Fibroblast of the aortic adventitia (primary cell): Measurements from ENCODE around the gene C9orf43. TPM values are rescaled to one million over a fixed set of nuclear protein-coding genes. Genes with fewer than 3 reads are reported as not detected.
"Not testable (repeated sequence)": the region's sequence is repeated elsewhere in the genome, so short reads cannot be mapped to it uniquely, and the experiment has no call there.

Source experiments
- DNase-seq: peaks from one replicate; pipeline ENCODE4 v3.0.0-alpha.2; 2010; ENCODE audit warnings: low read depth
- H3K4me3 ChIP-seq: 2 replicates; pipeline ENCODE4 v1.5.1; 2011; ENCODE audit warnings: low read depth, mild to moderate bottlenecking, control low read depth, low read length, moderate library complexity
- total RNA-seq: library from RNA; depleted of rRNA; stranded (reverse); fragments of >200 nt; gene quantifications from 2 replicates; pipeline ENCODE4 v1.2.3, GENCODE V29; 2012; ENCODE audit warnings: low replicate concordance
- TF ChIP-seq, protein P1 (sequence below): IDR thresholded peaks from 2 replicates; pipeline ENCODE4 v1.5.1; 2011; ENCODE audit warnings: mild to moderate bottlenecking, low read length, control low read depth, inconsistent platforms; ENCODE audit not compliant: insufficient read depth

The C9orf43 gene
- total RNA-seq, 1 donor = 0.63 TPM

DNA sequence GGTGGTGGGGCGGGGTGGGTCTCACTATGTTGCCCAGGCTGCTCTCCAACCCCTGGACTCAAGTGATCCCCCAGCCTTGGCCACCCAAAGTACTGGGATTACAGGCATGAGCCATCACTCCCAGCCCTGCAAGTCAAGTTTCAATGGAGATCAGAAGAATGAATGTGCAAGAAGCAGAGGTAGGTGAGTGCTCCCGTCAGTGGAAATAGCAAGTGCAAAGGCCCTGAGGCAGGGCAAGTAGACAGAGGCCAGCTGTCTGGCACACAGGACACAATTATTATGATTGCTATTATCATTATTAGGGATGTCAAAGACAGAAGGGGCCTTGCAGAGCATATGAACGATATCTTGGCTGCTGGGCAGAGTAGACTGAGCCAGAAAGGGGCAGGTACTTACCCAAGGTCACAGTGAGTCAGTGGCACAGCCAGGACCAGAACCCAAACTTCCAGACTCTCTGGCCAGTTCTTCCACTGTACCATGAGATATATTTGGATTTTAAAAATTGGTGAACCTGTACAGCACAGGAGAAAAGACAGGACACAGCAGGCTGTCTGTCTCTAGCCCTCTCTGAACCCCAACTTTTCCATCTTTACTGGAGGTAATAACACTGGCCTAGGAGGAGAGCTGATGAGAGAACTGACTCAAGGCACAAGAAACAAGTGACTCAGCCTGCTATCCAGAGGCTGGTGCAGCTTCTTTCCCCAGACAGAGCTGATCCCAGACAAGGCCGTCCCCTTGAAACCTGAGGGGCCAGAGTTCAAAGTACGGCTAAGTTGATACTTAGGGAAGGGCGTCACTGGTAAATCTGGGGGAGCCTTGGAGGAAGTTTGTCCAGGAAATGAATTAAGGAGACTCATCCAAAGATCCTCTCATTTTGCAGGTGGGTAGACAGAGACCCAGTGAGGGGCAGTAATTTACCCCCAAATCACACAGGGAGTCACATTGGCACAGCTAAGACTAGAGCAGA lies 35.2 kb upstream of the C9orf43 start:
- DNase-seq = no peak
- no peak overlapping the region for H3K4me3 ChIP-seq
- TF ChIP-seq, protein P1, sequence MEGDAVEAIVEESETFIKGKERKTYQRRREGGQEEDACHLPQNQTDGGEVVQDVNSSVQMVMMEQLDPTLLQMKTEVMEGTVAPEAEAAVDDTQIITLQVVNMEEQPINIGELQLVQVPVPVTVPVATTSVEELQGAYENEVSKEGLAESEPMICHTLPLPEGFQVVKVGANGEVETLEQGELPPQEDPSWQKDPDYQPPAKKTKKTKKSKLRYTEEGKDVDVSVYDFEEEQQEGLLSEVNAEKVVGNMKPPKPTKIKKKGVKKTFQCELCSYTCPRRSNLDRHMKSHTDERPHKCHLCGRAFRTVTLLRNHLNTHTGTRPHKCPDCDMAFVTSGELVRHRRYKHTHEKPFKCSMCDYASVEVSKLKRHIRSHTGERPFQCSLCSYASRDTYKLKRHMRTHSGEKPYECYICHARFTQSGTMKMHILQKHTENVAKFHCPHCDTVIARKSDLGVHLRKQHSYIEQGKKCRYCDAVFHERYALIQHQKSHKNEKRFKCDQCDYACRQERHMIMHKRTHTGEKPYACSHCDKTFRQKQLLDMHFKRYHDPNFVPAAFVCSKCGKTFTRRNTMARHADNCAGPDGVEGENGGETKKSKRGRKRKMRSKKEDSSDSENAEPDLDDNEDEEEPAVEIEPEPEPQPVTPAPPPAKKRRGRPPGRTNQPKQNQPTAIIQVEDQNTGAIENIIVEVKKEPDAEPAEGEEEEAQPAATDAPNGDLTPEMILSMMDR = no peak

DNA sequence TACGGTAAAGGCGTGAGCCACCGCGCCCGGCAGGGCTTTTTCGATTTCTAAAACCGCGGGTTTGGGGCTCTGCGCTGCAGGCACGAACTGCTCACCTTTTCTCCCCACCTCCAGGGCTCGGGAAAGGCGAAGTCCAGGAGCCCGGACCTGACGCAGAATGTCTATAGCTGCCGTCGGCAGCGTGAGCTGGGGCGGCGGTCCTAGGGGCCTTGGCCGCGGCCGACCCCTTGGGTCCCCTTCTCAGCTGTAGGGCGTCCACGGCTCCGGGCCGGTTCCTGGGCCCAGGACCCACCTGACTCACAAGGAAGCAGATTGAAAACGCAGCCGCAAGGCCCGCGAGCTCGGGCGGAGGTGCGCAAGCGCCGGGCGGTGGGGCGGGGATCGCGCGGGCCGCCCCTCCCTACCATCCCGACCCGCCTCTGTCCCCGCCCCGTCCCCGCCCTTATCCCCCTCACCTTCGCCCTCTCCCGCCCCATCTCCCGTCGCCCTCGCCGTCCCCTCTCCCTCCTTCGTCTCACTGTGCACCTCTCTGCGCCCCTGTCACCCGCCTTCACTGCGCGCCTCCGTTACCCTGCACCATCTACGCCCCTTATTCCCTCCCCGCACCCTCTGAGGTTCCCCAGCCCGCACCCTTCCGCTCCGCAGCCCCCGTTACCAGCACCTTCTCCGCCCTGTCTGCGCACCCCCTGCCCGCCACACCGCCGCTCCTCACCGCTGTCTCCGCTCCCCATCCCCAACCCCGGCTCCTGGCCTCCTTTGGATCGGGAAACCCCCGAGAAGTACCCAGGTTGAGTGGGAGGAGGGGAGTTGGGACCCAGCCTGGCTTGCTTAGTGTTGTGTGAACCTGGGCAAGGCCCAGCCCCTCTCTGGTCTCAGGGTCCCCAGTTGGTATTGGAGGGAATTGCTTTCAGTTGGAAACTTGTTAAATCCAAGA lies 33.6 kb upstream of the C9orf43 start, which contains the start of gene HDHD3:
Gene HDHD3, minus strand, starts transcription at position 353 of the 934 bp plus-strand sequence. CDS start 2,632 bp downstream, outside the sequence.
- peak within 1 kb of the TSS; percentile 83 for H3K4me3 ChIP-seq
- DNase-seq = peak; percentile 57
- TF ChIP-seq, protein P1 = no peak

DNA sequence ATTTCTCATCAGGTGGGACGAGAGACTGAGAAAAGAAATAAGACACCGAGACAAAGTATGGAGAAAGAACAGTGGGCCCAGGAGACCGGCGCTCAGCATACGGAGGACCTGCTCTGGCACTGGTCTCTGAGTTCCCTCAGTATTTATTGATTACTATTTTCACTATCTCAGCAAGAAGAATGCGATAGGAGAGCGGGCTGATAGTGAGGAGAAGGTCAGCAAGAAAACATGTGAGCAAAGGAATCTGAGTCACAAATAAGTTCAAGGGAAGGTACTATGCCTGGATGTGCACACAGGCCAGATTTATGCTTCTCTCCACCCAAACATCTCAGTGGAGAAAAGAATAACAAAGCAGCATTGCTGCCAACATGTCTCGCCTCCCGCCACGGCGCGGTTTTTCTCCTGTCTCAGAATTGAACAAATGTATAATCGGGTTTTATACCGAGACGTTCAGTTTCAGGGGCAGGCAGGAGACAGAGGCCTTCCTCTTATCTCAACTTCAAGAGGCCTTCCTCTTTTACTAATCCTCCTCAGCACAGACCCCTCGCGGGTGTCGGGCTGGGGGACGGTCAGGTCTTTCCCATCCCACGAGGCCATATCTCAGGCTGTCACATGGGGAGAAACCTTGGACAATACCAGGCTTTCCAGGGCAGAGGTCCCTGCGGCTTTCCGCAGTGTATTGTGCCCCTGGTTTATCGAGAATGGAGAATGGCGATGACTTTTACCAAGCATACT lies 31.3 kb upstream of the C9orf43 start:
- not testable (repeated sequence) for DNase-seq, H3K4me3 ChIP-seq

DNA sequence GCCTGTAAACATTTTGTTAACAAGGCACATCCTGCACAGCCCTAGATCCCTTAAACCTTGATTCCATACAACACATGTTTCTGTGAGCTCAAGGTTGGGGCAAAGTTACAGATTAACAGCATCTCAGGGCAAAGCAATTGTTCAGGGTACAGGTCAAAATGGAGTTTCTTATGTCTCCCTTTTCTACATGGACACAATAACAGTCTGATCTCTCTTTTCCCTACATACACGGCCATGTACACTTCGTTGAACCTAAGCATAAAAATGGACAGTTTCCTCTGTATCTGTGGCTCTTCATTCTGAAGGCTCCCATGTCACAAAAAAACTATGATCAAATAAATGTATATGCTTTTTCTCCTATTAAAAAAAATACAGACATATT lies 30.7 kb upstream of the C9orf43 start:
- not testable (repeated sequence) for DNase-seq, H3K4me3 ChIP-seq

DNA sequence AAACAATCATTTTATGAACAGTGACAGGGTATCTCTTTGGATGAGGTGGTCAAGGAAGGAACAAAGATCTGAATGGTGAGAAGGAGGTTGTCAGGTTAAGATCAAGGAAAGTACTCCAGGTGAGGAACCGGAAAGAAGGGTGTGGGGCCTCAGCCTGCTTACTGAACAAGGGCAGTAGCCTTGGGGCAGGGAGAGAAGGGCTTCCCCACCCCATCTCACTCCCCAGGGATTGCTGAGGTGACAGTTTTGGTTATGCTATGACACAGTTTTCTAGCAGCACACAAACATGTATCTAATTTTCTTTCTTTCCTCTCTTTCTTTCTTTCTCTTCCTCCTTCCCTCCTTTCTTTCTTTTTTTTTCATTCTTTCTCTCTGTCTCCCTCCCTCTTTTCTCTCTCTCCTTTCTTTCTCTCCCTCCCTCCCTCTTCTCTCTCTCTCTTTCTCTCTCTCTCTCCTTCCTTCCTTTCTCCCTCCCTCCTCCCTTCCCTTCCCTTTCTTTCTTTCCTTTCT lies 29.6 kb upstream of the C9orf43 start:
- TF ChIP-seq, protein P1 = no peak
- no peak overlapping the region for H3K4me3 ChIP-seq
- DNase-seq = no peak

DNA sequence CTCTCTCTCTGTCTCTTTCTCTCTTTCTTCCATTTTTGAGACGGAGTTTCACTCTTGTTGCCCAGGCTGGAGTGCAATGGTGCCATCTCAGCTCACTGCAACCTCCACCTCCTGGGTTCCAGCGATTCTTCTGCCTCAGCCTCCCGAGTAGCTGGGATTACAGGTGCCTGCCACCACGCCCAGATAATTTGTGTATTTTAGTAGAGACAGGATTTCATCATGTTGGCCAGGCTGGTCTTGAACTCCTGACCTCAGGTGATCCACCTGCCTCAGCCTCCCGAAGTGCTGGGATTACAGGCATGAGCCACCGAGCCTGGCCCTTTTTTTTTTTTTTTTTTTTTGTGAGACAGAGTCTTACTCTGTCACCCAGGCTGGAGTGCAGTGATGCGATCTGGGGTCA lies 29.1 kb upstream of the C9orf43 start:
- DNase-seq, H3K4me3 ChIP-seq: not testable (repeated sequence)

DNA sequence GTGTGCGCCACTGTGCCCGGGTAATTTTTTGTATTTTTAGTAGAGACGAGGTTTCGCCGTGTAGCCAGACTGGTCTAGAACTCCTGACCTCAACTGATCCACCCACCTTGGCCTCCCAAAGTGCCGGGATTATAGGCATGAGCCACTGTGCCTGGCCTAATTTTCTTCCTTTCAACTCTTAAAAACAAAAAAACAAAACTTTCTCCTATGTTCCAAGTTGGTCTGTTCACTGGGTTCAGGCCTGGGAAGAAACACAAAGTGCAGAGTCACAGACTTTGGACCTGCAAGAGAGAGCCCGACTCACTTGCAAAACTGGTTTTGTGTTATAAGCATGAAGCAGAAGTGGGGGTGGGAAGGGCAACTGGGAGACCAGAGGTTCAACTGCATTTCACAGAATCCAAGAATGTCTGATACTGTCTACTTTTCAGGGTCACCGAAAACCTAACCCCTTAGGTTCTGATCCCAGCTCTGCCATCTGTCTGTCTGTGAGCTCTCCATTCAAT lies 28.6 kb upstream of the C9orf43 start:
- TF ChIP-seq, protein P1 = no peak
- no peak overlapping the region for H3K4me3 ChIP-seq
- DNase-seq = no peak
